Effector memory CD8-positive, alpha-beta T cell (primary cell): ENCODE results near the gene FOXA3.

Source experiments
- ATAC-seq: fragments of 150-1000 bp; cut with Tn5 transposase; replicated peaks from 2 replicates; pipeline ENCODE4 v1.10.0; 2021; ENCODE audit warnings: mild to moderate bottlenecking, moderate library complexity
- DNase-seq, 3 experiments: peaks; one replicate each; pipeline ENCODE4 v3.0.0; 2021
- H3K27ac Mint-ChIP-seq, 2 donors: one replicate each; pipeline ENCODE4 v1.8.0; 2022; ENCODE audit warnings: mild to moderate bottlenecking in 2 of 2, mixed read lengths in 2 of 2, moderate library complexity in 2 of 2
- H3K27me3 Mint-ChIP-seq, 2 donors: one replicate each; pipeline ENCODE4 v1.8.0; 2022; ENCODE audit warnings: mixed read lengths in 2 of 2
- H3K36me3 Mint-ChIP-seq: one replicate; pipeline ENCODE4 v1.8.0; 2022; ENCODE audit warnings: mild to moderate bottlenecking, moderate library complexity, mixed read lengths; ENCODE audit not compliant: insufficient read depth
- H3K4me1 Mint-ChIP-seq, 2 donors: one replicate each; pipeline ENCODE4 v1.8.0; 2022; ENCODE audit warnings: low read depth in 2 of 2, mixed read lengths in 2 of 2
- H3K4me3 Mint-ChIP-seq, 2 donors: one replicate each; pipeline ENCODE4 v1.8.0; 2022; ENCODE audit warnings: mild to moderate bottlenecking in 2 of 2, mixed read lengths in 2 of 2, moderate library complexity in 2 of 2
- H3K9me3 Mint-ChIP-seq, 2 donors: one replicate each; pipeline ENCODE4 v1.8.0; 2022; ENCODE audit warnings: mixed read lengths in 2 of 2

FOXA3 gene

DNA sequence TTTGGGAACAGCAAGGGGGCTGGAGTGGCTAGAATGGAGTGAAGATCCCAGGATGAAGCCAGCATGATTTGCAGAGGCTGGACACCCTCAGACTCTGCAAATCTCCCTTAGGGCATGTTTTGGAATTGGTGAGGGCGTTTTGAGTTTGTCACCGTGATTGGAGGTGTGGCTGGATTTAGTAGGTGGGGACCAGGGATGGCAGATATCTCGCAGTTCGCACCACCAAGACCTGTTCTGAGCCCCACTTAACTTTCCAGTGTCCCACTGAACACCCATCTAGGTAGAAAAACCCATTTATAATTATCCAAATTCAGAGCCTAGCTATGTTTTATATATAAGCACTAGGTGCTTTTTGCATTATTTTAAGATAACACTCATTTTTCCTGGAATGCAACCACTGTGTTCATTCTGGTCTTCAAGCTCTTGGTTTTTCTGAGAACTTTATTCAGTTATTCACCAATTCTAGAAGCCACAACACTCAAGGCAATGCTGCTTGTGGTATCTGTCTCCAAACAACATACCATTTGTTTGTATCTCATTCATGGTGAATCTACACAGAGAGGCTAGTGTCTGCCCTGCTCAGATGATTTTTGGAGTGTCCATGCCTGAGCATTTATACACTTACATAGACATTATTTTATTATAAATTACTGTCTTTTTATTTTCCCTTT, 53.4 kb downstream of the FOXA3 start:
- ATAC-seq (no peak), DNase-seq (no peak)
- no peaks in the 10 kb centered on the region for H3K9me3 Mint-ChIP-seq
- peaks cover 3% of the 10 kb centered on the region for H3K36me3 Mint-ChIP-seq
- H3K27ac Mint-ChIP-seq = no peak overlapping the region
- H3K27me3 Mint-ChIP-seq = peaks cover 37 to 59% of the 10 kb centered on the region in 2 donors
- H3K4me3 Mint-ChIP-seq = no peak overlapping the region
- H3K4me1 Mint-ChIP-seq = no peaks in the 10 kb centered on the region

DNA sequence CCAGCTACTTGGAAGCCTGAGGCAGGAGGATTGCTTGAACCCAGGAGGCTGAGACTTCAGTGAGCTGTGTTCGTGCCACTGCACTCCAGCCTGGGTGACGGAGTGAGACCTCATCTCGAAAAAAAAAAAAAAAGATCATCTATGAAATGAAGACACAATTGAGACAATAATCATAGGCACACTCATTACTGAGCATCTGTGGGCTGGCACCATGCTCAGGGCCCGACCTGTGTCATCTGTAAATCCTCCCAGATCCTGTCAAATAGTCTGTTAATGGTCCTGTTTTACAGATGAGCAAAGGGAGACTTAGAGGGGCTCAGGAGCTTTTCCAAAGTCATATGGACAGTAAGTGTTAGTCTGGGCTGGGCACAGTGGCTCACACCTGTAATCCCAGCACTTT, 54.6 kb downstream of the FOXA3 start:
- H3K36me3 Mint-ChIP-seq = no peaks in the 10 kb centered on the region
- ATAC-seq = no peak

DNA sequence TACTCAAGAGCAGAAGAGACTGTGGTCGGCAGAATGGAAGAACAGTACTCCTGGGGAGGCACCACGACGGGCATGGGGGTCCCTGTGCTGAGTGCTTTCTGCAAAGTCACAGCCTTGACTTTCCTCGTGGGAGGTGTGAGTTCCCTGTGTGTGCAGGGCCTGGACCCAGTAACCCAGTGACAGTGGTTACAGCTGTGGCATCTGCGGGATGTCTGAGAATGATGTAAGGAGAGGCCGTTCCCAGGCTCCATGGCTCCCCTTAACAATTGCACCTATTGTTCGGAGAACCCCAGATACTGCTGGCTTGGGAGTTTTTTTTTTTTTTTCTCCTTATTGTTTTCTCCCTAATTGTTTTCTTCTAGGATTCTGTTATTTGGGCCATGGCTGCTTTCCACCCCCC, 55.6 kb downstream of the FOXA3 start:
- ATAC-seq (no peak), DNase-seq (no peak)
- H3K27ac Mint-ChIP-seq = no peak overlapping the region
- no peaks in the 10 kb centered on the region for H3K36me3 Mint-ChIP-seq
- H3K9me3 Mint-ChIP-seq = no peaks in the 10 kb centered on the region
- H3K27me3 Mint-ChIP-seq = peaks cover 25 to 41% of the 10 kb centered on the region in 2 donors
- no peak overlapping the region for H3K4me3 Mint-ChIP-seq
- no peaks in the 10 kb centered on the region for H3K4me1 Mint-ChIP-seq

More for the DNA sequence above, 54.6 kb downstream of the FOXA3 start:
- no peak for DNase-seq
- Mint-ChIP-seq H3K9me3 (no peaks in the 10 kb centered on the region), H3K27ac (no peak overlapping the region), H3K27me3 (peaks cover 26 to 47% of the 10 kb centered on the region in 2 donors), H3K4me1 (no peaks in the 10 kb centered on the region), H3K4me3 (no peak overlapping the region)

DNA sequence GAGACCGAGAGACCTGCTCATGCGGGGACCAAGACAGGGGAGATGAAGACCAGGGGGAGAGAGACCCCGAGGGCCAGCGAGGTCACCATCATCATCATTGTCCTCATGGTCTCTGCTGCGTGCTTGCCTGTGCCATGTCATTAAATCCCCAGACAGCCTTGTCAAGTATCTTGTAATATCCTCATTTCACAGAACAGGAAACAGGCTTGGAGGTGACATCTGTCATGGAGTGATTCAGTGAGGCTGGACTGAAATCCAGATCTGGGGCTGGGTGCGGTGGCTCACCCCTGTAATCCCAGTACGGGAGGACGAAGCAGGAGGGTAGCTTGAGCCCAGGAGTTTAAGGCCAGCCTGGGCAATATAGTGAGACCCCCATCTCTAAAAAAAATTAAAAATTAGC, 56.3 kb downstream of the FOXA3 start:
- Mint-ChIP-seq H3K36me3 (no peaks in the 10 kb centered on the region), H3K27ac (no peak overlapping the region), H3K27me3 (peaks cover 25 to 34% of the 10 kb centered on the region in 2 donors), H3K9me3 (no peaks in the 10 kb centered on the region), H3K4me1 (no peaks in the 10 kb centered on the region), H3K4me3 (no peak overlapping the region)
- DNase-seq (no peak), ATAC-seq (no peak)

DNA sequence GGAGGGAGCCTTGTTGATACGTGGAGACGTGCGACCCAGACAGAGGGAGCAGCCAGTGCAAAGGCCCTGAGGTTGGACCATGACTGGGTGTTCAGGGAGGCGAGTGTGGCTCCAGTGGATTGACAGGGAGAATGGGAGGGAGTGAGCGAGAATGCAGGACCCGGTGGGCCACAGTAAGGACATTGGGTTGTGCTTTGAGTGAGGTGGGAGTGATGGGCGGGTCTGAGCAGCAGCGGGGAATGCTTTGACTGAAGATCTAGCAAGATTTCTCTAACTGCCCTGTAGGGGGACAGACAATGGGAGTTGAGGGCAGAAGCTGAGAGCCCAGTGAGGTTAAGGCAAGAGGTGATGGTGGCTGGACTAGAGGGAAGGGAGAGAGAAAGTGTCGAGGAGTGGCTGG, 58.2 kb downstream of the FOXA3 start:
- Mint-ChIP-seq H3K4me3 (no peak overlapping the region), H3K9me3 (no peaks in the 10 kb centered on the region), H3K27me3 (peaks cover 18 to 23% of the 10 kb centered on the region in 2 donors), H3K4me1 (peaks cover 2 to 4% of the 10 kb centered on the region in 2 donors), H3K36me3 (peaks cover under 1% of the 10 kb centered on the region), H3K27ac (no peak overlapping the region)
- no peak for DNase-seq
- ATAC-seq = no peak
